Upper lobe of right lung (tissue), 1 donor: ENCODE results near the gene ROR2. TPM values are rescaled to one million over a fixed set of nuclear protein-coding genes. Genes with fewer than 3 reads are reported as not detected.

Experiments
- ATAC-seq: fragments of 200-7000 bp; cut with Tn5 transposase; one replicate; pipeline ENCODE4 v1.9.1; 2020; ENCODE audit warnings: mild to moderate bottlenecking, moderate library complexity
- DNase-seq: peaks from one replicate; pipeline ENCODE4 v3.0.0-alpha.2; 2020
- H3K27ac ChIP-seq: fragments of 200-600 bp; one replicate; pipeline ENCODE4 v1.8.0; 2022
- H3K27me3 ChIP-seq: fragments of 200-600 bp; one replicate; pipeline ENCODE4 v1.8.0; 2022; ENCODE audit warnings: mild to moderate bottlenecking
- H3K36me3 ChIP-seq: fragments of 200-600 bp; one replicate; pipeline ENCODE4 v1.8.0; 2022
- H3K4me1 ChIP-seq: fragments of 200-600 bp; one replicate; pipeline ENCODE4 v1.8.0; 2022
- H3K4me3 ChIP-seq: fragments of 200-600 bp; one replicate; pipeline ENCODE4 v1.8.0; 2022; ENCODE audit warnings: mild to moderate bottlenecking
- H3K9me3 ChIP-seq: fragments of 200-600 bp; one replicate; pipeline ENCODE4 v1.8.0; 2022
- CTCF ChIP-seq: fragments of 200-600 bp; IDR thresholded peaks from one replicate; pipeline ENCODE4 v1.8.0; 2022; ENCODE audit warnings: antibody characterized with exemption
- intact Hi-C: fragments of 100-400 bp; cut with DNase I; formaldehyde crosslinking; loops from one replicate; pipeline ENCODE4 v1.11.0; 2022
- total RNA-seq: library from RNA; stranded (reverse); fragmentation: NEBNext Ultra II Directional; extraction: Animal tissue kit (Norgen Biotek cat#: 25700); gene quantifications from one replicate; pipeline ENCODE4 v1.2.1, GENCODE V29; 2021
- donor health status: DM: no; HTN: yes; CAD: no; lungs with severe emphysema.

Gene ROR2
- total RNA-seq, 1 donor from 2014 or later, result 5.5 TPM

DNA sequence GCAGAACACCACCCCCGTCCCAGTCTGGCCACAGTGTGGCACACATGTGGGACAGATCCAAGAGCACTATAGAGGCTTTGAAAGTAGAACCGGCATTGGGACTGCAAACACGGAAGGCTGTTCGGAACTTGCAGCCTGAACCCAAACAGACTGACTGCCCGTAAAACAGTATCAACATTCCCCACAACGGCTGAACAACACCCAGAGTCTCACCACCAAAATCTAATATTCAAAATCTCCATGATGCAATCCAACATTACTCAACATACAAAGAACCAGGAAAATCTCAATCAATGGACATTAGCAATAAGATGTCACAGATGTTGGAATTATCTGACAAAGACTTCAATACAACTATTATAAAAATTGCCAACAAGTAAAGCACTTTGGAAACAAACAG is 82.3 kb downstream of the ROR2 start:
- intact Hi-C loops, result no loop called here
- H3K27me3 ChIP-seq, result no peaks in the 10 kb centered on the region
- H3K27ac ChIP-seq, result no peak overlapping the region
- H3K36me3 ChIP-seq, result no peaks in the 10 kb centered on the region
- peaks cover 6% of the 10 kb centered on the region for H3K4me1 ChIP-seq
- H3K9me3 ChIP-seq, result no peaks in the 10 kb centered on the region
- DNase-seq (no peak), ATAC-seq (no peak)
- no peak for TF ChIP-seq CTCF
- H3K4me3 ChIP-seq, result no peak overlapping the region

DNA sequence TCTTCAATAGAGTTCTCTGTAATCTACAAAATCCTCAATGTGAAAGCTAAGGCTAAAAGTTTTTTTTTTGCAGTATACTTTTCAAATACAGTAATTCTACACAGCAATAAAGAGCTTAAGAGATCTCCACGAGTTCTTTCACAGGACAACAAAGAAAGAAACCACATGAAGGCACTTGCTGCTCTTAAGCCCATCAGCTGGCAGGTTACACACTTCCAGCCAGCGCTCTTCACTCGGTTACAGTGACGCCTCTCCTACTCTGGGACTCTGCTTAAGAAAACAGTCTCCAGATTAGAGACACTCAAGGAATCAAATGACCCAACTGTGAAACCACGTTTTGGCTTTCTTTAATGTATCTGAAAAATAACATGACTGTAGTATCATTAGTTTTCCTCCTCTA is 85.0 kb downstream of the ROR2 start:
- ATAC-seq (peak; percentile 63), DNase-seq (no peak)
- Histone ChIP-seq H3K4me1 (peaks cover 6% of the 10 kb centered on the region), H3K4me3 (no peak overlapping the region), H3K9me3 (no peaks in the 10 kb centered on the region), H3K36me3 (no peaks in the 10 kb centered on the region), H3K27me3 (no peaks in the 10 kb centered on the region), H3K27ac (no peak overlapping the region)
- no peak for TF ChIP-seq CTCF
- intact Hi-C loops, result no loop called here

- DNase-seq (no peak), ATAC-seq (no peak)
- H3K36me3 ChIP-seq, result no peaks in the 10 kb centered on the region
- no peak overlapping the region for H3K27ac ChIP-seq
- H3K4me3 ChIP-seq, result no peak overlapping the region
- H3K4me1 ChIP-seq, result peaks cover 6% of the 10 kb centered on the region
- TF ChIP-seq CTCF, result no peak
- H3K27me3 ChIP-seq, result no peaks in the 10 kb centered on the region
- intact Hi-C loops, result no loop called here
- no peaks in the 10 kb centered on the region for H3K9me3 ChIP-seq
Observed at GRCh38 chr9:91864380-91864779, 85.6 kb downstream of the ROR2 start.

DNA sequence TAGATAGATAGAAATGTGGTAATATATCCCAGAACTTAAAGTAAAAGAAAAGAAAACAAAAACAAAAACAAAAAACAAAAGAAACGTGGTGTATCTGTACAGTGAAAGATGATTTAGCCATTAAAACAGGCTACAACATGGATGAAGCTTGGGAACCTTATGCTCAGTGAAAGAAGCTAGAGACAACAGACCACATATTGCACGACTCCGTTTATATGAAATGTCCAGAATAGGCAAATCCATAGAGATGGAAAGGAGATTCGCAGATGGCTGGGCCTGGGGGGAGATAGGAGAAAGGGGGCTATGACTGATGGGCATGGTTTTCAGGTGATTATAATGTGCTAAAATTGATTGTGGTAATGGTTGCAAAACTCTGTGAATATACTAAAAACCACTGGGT is 86.6 kb downstream of the ROR2 start:
- ATAC-seq, result no peak
- Histone ChIP-seq H3K36me3 (no peaks in the 10 kb centered on the region), H3K27me3 (no peaks in the 10 kb centered on the region), H3K27ac (no peak overlapping the region), H3K4me3 (no peak overlapping the region), H3K4me1 (peaks cover 6% of the 10 kb centered on the region), H3K9me3 (no peaks in the 10 kb centered on the region)
- intact Hi-C loops, result no loop called here
- TF ChIP-seq CTCF, result no peak
- DNase-seq, result no peak

GRCh38 chr9:91858213-91859030 is 91.6 kb downstream of the ROR2 start:
- Histone ChIP-seq H3K4me3 (no peak overlapping the region), H3K27ac (no peak overlapping the region), H3K27me3 (no peaks in the 10 kb centered on the region), H3K9me3 (no peaks in the 10 kb centered on the region), H3K4me1 (no peaks in the 10 kb centered on the region), H3K36me3 (no peaks in the 10 kb centered on the region)
- TF ChIP-seq CTCF, result no peak
- intact Hi-C loops, result no loop called here
- no peak for DNase-seq
- ATAC-seq, result no peak
